ENCODE data around the gene MYH7B.

The MYH7B gene

DNA sequence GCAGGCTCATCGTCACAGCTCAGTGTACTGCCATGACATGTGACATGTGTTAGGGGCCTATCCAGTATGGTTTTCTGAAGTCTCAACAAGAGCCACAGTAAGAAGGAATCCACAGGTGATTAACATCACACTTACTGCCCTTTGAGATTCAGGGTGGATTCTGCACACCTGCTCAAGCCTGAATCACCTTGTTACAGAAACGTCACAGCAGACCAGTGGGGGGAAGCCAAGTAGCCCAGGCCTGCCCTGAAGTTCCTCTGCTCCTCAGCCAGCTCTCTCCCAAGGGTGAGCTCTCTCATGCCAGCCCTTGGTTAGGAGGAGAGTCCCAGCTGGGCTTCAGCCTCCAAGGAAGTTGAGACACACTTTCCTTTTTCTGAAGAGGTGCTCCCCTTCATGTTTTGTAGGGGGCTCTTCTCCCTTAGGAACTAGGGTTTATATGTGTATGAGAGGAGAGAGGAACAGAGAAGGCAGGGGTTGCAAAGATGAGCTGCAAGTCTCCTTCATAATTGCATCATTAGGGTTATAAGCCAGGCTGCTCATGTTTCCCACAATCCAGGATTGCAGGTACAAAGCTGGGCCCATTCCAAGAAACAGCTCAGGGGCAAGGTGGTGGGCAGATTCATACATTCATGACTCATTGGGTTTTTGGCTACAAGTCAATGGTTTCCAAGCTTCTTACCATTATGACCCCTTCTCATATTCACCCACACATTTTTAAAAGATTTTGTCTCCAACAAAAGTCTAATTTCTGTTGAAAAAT lies 11.7 kb upstream of the MYH7B start:
- Histone ChIP-seq H3K27ac (ENCODE audit: insufficient read depth, low read depth, low read length, poor library complexity, severe bottlenecking) (no peak overlapping the region), H3K4me1 (ENCODE audit: control insufficient read depth, insufficient read depth, low read length) (no peaks in the 10 kb centered on the region), H3K9me3 (ENCODE audit: control insufficient read depth, low read length) (no peaks in the 10 kb centered on the region), H3K4me3 (ENCODE audit: insufficient read depth, low read depth, low read length) (no peak overlapping the region), H3K36me3 (ENCODE audit: control insufficient read depth, insufficient read depth, low read length) (no peaks in the 10 kb centered on the region), H3K27me3 (ENCODE audit: control insufficient read depth, insufficient read depth, low read length, poor library complexity, severe bottlenecking) (no peaks in the 10 kb centered on the region)
- 91 to 95% methylated on average over 2 of the region's 2 CpGs for WGBS, 2 experiments

- H3K36me3 ChIP-seq (ENCODE audit: control insufficient read depth, insufficient read depth, low read length) = peaks cover 6% of the 10 kb centered on the region
- no peaks in the 10 kb centered on the region for H3K9me3 ChIP-seq (ENCODE audit: control insufficient read depth, low read length)
- 92 to 94% methylated on average over 7 of the region's 7 CpGs for WGBS, 2 experiments
Observed at GRCh38 chr20:34945315-34946077, 10.2 kb upstream of the MYH7B start.

GRCh38 chr20:34946661-34947060 lies 9.0 kb upstream of the MYH7B start:
- Histone ChIP-seq H3K9me3 (ENCODE audit: control insufficient read depth, low read length) (no peaks in the 10 kb centered on the region), H3K4me3 (ENCODE audit: insufficient read depth, low read depth, low read length) (no peak overlapping the region), H3K36me3 (ENCODE audit: control insufficient read depth, insufficient read depth, low read length) (peaks cover 6% of the 10 kb centered on the region), H3K27me3 (ENCODE audit: control insufficient read depth, insufficient read depth, low read length, poor library complexity, severe bottlenecking) (no peaks in the 10 kb centered on the region), H3K27ac (ENCODE audit: insufficient read depth, low read depth, low read length, poor library complexity, severe bottlenecking) (no peak overlapping the region), H3K4me1 (ENCODE audit: control insufficient read depth, insufficient read depth, low read length) (peaks cover under 1% of the 10 kb centered on the region)
- 96 to 98% methylated on average over 3 of the region's 3 CpGs for WGBS, 2 experiments

More at GRCh38 chr20:34945315-34946077, 10.2 kb upstream of the MYH7B start:
- no peaks in the 10 kb centered on the region for H3K4me1 ChIP-seq (ENCODE audit: control insufficient read depth, insufficient read depth, low read length)
- H3K4me3 ChIP-seq (ENCODE audit: insufficient read depth, low read depth, low read length) = no peak overlapping the region
- no peaks in the 10 kb centered on the region for H3K27me3 ChIP-seq (ENCODE audit: control insufficient read depth, insufficient read depth, low read length, poor library complexity, severe bottlenecking)
- no peak overlapping the region for H3K27ac ChIP-seq (ENCODE audit: insufficient read depth, low read depth, low read length, poor library complexity, severe bottlenecking)

DNA sequence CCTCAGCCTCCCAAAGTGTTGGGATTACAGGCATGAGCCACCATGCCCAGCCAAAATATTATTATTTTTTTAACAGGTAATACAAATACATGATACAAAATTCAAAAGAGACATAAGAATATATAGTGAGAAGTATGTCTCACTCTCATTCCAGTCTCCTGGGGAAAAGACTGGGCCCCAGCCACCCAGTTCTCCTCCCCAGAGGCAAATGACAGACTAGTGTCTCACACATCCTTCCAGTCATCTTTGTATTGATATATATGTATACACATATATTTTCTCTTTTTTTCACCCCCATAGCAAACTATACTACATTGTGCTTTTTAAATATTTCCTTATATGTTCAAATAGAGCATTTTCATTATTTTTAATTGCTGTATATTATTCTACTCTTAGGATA lies 8.3 kb upstream of the MYH7B start:
- Histone ChIP-seq H3K4me1 (ENCODE audit: control insufficient read depth, insufficient read depth, low read length) (peaks cover 3% of the 10 kb centered on the region), H3K27ac (ENCODE audit: insufficient read depth, low read depth, low read length, poor library complexity, severe bottlenecking) (no peak overlapping the region), H3K9me3 (ENCODE audit: control insufficient read depth, low read length) (no peaks in the 10 kb centered on the region), H3K27me3 (ENCODE audit: control insufficient read depth, insufficient read depth, low read length, poor library complexity, severe bottlenecking) (no peaks in the 10 kb centered on the region), H3K4me3 (ENCODE audit: insufficient read depth, low read depth, low read length) (no peak overlapping the region), H3K36me3 (ENCODE audit: control insufficient read depth, insufficient read depth, low read length) (peaks cover 6% of the 10 kb centered on the region)

GRCh38 chr20:34948030-34948429 lies 7.6 kb upstream of the MYH7B start:
- H3K4me3 ChIP-seq (ENCODE audit: insufficient read depth, low read depth, low read length) = no peak overlapping the region

DNA sequence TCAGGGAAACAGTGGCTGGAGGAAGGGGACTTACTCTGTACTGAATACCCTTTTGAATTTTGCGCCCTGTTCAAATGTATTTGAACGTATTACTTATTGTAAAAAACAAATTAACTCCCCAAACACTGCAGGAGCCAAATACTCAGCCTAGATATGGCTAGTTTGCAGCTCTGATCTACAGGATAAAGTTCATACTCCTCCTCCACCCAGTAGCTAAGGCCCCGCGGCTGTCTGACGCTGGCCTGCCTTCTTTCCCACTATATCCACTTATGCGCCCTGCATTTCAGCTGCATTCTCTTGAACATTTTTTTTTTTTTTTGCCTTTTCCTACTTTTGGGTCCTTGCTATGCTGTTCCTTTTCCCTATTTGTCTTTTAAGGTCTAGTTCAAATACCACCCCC lies 6.5 kb upstream of the MYH7B start:
- H3K4me3 ChIP-seq (ENCODE audit: insufficient read depth, low read depth, low read length) = no peak overlapping the region
- H3K36me3 ChIP-seq (ENCODE audit: control insufficient read depth, insufficient read depth, low read length) = peaks cover 6% of the 10 kb centered on the region
- H3K27ac ChIP-seq (ENCODE audit: insufficient read depth, low read depth, low read length, poor library complexity, severe bottlenecking) = no peak overlapping the region
- H3K9me3 ChIP-seq (ENCODE audit: control insufficient read depth, low read length) = no peaks in the 10 kb centered on the region
- 91 to 96% methylated on average over 6 of the region's 6 CpGs for WGBS, 2 experiments
- H3K4me1 ChIP-seq (ENCODE audit: control insufficient read depth, insufficient read depth, low read length) = peaks cover 3% of the 10 kb centered on the region
- no peaks in the 10 kb centered on the region for H3K27me3 ChIP-seq (ENCODE audit: control insufficient read depth, insufficient read depth, low read length, poor library complexity, severe bottlenecking)

More at GRCh38 chr20:34948030-34948429, 7.6 kb upstream of the MYH7B start:
- Histone ChIP-seq H3K36me3 (ENCODE audit: control insufficient read depth, insufficient read depth, low read length) (peaks cover 6% of the 10 kb centered on the region), H3K27ac (ENCODE audit: insufficient read depth, low read depth, low read length, poor library complexity, severe bottlenecking) (no peak overlapping the region), H3K9me3 (ENCODE audit: control insufficient read depth, low read length) (no peaks in the 10 kb centered on the region), H3K4me1 (ENCODE audit: control insufficient read depth, insufficient read depth, low read length) (peaks cover 3% of the 10 kb centered on the region), H3K27me3 (ENCODE audit: control insufficient read depth, insufficient read depth, low read length, poor library complexity, severe bottlenecking) (no peaks in the 10 kb centered on the region)

DNA sequence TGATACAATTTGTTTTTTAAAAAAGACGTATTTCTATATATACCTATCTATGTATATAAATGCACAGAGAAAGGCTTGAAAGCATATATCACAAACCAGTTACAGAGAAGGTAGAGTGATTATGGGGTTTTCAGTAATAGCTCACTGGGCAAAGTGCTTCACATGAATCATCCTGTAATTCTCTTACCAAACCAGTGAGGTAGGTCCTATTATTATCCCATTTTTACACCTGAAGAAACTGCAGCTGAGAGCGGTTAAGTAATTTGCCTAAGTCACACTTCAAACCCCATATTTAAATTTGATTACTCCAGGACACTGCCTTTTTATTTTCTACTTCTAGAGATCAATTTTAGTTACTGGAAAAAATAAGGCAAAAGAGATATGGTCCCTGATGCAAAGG lies 4.4 kb upstream of the MYH7B start:
- H3K4me3 ChIP-seq (ENCODE audit: insufficient read depth, low read depth, low read length) = no peak overlapping the region
- 95 to 100% methylated on average over 1 of the region's 2 CpGs for WGBS, 2 experiments
- peaks cover 11% of the 10 kb centered on the region for H3K4me1 ChIP-seq (ENCODE audit: control insufficient read depth, insufficient read depth, low read length)
- H3K36me3 ChIP-seq (ENCODE audit: control insufficient read depth, insufficient read depth, low read length) = peaks cover 6% of the 10 kb centered on the region
- no peaks in the 10 kb centered on the region for H3K27me3 ChIP-seq (ENCODE audit: control insufficient read depth, insufficient read depth, low read length, poor library complexity, severe bottlenecking)
- H3K27ac ChIP-seq (ENCODE audit: insufficient read depth, low read depth, low read length, poor library complexity, severe bottlenecking) = no peak overlapping the region
- no peaks in the 10 kb centered on the region for H3K9me3 ChIP-seq (ENCODE audit: control insufficient read depth, low read length)

GRCh38 chr20:34951652-34952051 lies 4.0 kb upstream of the MYH7B start:
- WGBS, 2 experiments = 83 to 89% methylated on average over 8 of the region's 8 CpGs
- peaks cover 14% of the 10 kb centered on the region for H3K4me1 ChIP-seq (ENCODE audit: control insufficient read depth, insufficient read depth, low read length)
- no peaks in the 10 kb centered on the region for H3K27me3 ChIP-seq (ENCODE audit: control insufficient read depth, insufficient read depth, low read length, poor library complexity, severe bottlenecking)
- H3K4me3 ChIP-seq (ENCODE audit: insufficient read depth, low read depth, low read length) = no peak overlapping the region
- no peak overlapping the region for H3K27ac ChIP-seq (ENCODE audit: insufficient read depth, low read depth, low read length, poor library complexity, severe bottlenecking)
- no peaks in the 10 kb centered on the region for H3K9me3 ChIP-seq (ENCODE audit: control insufficient read depth, low read length)
- H3K36me3 ChIP-seq (ENCODE audit: control insufficient read depth, insufficient read depth, low read length) = peaks cover 6% of the 10 kb centered on the region

DNA sequence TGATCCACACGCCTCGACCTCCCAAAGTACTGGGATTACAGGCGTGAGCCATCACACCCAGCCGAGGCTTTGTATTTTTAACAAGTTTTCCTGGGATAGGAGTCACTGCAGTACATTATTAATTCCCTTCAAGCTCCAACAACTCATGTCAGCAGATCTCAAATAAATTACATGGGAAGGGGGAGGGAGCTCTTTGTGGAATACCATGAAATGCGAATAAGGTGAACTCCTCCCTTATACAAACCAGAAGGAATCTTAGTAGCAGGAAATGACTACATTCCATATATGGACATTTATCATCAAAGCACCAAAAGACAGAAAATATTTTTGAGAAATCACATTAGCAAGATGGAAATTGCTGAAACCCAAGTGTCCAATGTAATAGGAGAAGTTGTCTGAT lies 3.0 kb upstream of the MYH7B start:
- peaks cover 6% of the 10 kb centered on the region for H3K36me3 ChIP-seq (ENCODE audit: control insufficient read depth, insufficient read depth, low read length)
- no peak overlapping the region for H3K4me3 ChIP-seq (ENCODE audit: insufficient read depth, low read depth, low read length)
- peaks cover 19% of the 10 kb centered on the region for H3K4me1 ChIP-seq (ENCODE audit: control insufficient read depth, insufficient read depth, low read length)
- WGBS, 2 experiments = 95 to 100% methylated on average over 4 of the region's 5 CpGs
- H3K27me3 ChIP-seq (ENCODE audit: control insufficient read depth, insufficient read depth, low read length, poor library complexity, severe bottlenecking) = no peaks in the 10 kb centered on the region
- no peaks in the 10 kb centered on the region for H3K9me3 ChIP-seq (ENCODE audit: control insufficient read depth, low read length)
- H3K27ac ChIP-seq (ENCODE audit: insufficient read depth, low read depth, low read length, poor library complexity, severe bottlenecking) = no peak overlapping the region

DNA sequence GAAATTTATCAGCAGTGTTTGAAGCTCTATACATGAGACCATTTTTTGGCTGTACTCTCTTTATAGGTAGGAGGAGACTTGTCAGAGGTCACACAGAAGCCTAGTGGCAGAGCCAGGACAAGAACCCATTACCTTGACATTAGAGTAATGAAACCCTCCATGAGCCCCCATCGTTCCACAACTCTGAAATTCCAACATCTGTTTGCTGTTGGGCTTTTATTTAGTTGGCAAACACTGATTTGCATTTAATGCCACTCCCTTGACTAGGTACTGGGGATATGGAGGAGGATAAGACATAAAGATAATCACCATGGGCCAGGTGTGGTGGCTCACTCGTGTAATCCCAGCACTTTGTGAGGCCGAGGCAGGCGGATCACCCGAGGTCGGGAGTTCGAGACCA lies 1.7 kb upstream of the MYH7B start:
- Histone ChIP-seq H3K27me3 (ENCODE audit: control insufficient read depth, insufficient read depth, low read length, poor library complexity, severe bottlenecking) (no peaks in the 10 kb centered on the region), H3K36me3 (ENCODE audit: control insufficient read depth, insufficient read depth, low read length) (peaks cover 6% of the 10 kb centered on the region), H3K9me3 (ENCODE audit: control insufficient read depth, low read length) (no peaks in the 10 kb centered on the region), H3K4me1 (ENCODE audit: control insufficient read depth, insufficient read depth, low read length) (peaks cover 19% of the 10 kb centered on the region), H3K27ac (ENCODE audit: insufficient read depth, low read depth, low read length, poor library complexity, severe bottlenecking) (no peak overlapping the region), H3K4me3 (ENCODE audit: insufficient read depth, low read depth, low read length) (no peak overlapping the region)
- 90 to 97% methylated on average over 7 of the region's 7 CpGs for WGBS, 2 experiments

Data from ectodermal cell (in vitro differentiated cells).